ENCODE results near the gene CADPS2.

DNA sequence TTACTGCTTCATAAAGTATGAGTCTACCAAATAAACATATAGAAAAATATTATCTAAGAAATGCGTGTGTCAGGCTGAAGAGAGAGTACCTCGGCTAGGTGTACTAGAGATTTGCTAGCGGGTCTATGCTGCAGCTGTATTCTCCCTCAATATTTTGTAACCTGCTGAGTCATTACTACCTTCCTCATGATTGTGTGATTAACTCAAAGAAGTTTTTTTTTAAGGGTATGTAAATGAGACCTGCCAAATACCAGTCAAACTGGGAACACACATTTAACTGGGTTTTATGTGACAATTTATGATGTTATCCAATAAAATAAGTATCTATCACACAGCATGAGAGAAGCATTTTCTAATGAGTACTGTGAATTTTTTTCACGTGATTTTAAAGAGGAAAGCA, 367.8 kb downstream of the CADPS2 start:
- TF ChIP-seq, protein P1, sequence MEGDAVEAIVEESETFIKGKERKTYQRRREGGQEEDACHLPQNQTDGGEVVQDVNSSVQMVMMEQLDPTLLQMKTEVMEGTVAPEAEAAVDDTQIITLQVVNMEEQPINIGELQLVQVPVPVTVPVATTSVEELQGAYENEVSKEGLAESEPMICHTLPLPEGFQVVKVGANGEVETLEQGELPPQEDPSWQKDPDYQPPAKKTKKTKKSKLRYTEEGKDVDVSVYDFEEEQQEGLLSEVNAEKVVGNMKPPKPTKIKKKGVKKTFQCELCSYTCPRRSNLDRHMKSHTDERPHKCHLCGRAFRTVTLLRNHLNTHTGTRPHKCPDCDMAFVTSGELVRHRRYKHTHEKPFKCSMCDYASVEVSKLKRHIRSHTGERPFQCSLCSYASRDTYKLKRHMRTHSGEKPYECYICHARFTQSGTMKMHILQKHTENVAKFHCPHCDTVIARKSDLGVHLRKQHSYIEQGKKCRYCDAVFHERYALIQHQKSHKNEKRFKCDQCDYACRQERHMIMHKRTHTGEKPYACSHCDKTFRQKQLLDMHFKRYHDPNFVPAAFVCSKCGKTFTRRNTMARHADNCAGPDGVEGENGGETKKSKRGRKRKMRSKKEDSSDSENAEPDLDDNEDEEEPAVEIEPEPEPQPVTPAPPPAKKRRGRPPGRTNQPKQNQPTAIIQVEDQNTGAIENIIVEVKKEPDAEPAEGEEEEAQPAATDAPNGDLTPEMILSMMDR (conservative IDR thresholded peaks at IDR 0.05 in 1 of 2, IDR thresholded peaks at IDR 0.05 in 1 of 2; ENCODE audit: low read depth in 1 of 2, low read length in 2 of 2) = no peak
- TF ChIP-seq EZH2 (IDR thresholded peaks at IDR 0.05; ENCODE audit: low read length, missing control alignments) = no peak
